Muscle layer of duodenum (tissue), 2 donors: ENCODE results near the gene MTNR1B.

ENCODE experiments used
- H3K27ac ChIP-seq: one replicate; pipeline ENCODE4 v1.7.0; 2013; ENCODE audit warnings: mild to moderate bottlenecking, low read length
- H3K27me3 ChIP-seq: one replicate; pipeline ENCODE4 v1.7.0; 2013; ENCODE audit warnings: low read depth, mild to moderate bottlenecking, control low read depth, low read length
- H3K36me3 ChIP-seq, 2 donors: one replicate each; pipeline ENCODE4 v1.7.0; 2013; ENCODE audit warnings: low read length in 2 of 2, control low read depth in 1 of 2, mild to moderate bottlenecking in 1 of 2; ENCODE audit not compliant: insufficient read depth in 2 of 2, control insufficient read depth in 1 of 2
- H3K4me1 ChIP-seq, 2 donors: one replicate each; pipeline ENCODE4 v1.7.0; 2013; ENCODE audit warnings: low read length in 2 of 2, mild to moderate bottlenecking in 2 of 2, control low read depth in 1 of 2, moderate library complexity in 1 of 2; ENCODE audit not compliant: insufficient read depth in 2 of 2, control insufficient read depth in 1 of 2
- H3K4me3 ChIP-seq, 2 donors: one replicate each; pipeline ENCODE4 v1.7.0; 2013; ENCODE audit warnings: low read length in 2 of 2, low read depth in 1 of 2, mild to moderate bottlenecking in 1 of 2
- H3K9me3 ChIP-seq, 2 donors: one replicate each; pipeline ENCODE4 v1.7.0; 2013; ENCODE audit warnings: low read length in 2 of 2, control low read depth in 1 of 2, mild to moderate bottlenecking in 1 of 2; ENCODE audit not compliant: control insufficient read depth in 1 of 2
- donor health status: healthy.

The MTNR1B gene

DNA sequence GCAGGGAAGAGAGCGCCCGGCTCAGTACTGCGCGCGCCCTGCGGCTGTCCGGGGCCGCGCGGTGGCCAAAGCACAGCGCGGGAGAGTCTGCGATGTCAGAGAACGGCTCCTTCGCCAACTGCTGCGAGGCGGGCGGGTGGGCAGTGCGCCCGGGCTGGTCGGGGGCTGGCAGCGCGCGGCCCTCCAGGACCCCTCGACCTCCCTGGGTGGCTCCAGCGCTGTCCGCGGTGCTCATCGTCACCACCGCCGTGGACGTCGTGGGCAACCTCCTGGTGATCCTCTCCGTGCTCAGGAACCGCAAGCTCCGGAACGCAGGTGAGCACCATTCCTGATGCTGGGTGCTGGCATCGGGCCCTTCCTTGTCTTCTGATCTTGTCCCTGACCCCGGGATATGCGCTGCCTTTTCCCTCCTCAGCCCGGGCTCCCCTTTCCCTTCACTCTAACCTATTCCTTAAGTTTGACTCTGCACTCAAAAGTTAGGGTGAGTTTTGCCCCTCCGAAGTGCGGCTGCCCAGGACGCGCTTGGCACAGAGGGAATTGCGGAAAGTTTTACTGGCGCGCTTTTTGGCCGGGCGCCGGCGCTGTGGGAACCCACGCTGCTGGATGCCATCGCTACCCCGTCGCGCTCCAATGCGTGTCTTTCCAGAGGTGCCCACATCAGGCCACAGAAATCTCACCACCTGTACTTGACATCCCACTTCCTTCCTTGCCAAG is at the start of gene MTNR1B:
TSS of gene MTNR1B (plus strand) at position 18 of the 714 bp plus-strand sequence. CDS start at position 93, 75 bp downstream.
- Histone ChIP-seq H3K9me3 (no peaks in the 10 kb centered on the region), H3K4me1 (no peaks in the 10 kb centered on the region), H3K27me3 (peaks cover 8% of the 10 kb centered on the region), H3K36me3 (no peaks in the 10 kb centered on the region), H3K4me3 (no peak within 1 kb of the TSS), H3K27ac (no peak within 1 kb of the TSS)

GRCh38 chr11:92920331-92920730 is 49.1 kb upstream of the MTNR1B start:
- Histone ChIP-seq H3K27me3 (no peaks in the 10 kb centered on the region), H3K9me3 (no peaks in the 10 kb centered on the region), H3K27ac (no peak overlapping the region), H3K4me3 (no peak overlapping the region), H3K36me3 (no peaks in the 10 kb centered on the region), H3K4me1 (no peaks in the 10 kb centered on the region)

DNA sequence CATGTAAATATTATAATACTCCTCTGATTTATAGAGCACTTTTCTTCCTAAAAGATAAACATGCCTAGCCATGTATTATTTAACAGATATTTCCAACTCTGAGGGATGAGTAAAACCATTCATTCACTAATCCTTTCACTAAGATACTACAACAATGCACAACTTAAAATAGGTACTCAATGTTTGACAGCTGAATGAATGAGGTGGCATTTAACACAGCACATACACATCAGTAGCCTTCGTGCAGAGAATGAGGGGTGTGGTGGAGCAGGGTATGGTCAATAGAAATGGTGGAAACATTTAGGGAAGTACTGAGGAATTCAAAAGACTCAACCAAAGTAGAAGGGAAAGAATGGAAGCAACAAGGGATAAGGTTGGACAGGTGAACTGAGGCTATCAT is 46.7 kb upstream of the MTNR1B start:
- H3K4me3 ChIP-seq: no peak overlapping the region
- no peaks in the 10 kb centered on the region for H3K36me3 ChIP-seq
- H3K27ac ChIP-seq: no peak overlapping the region
- no peaks in the 10 kb centered on the region for H3K4me1 ChIP-seq
- H3K27me3 ChIP-seq: no peaks in the 10 kb centered on the region
- H3K9me3 ChIP-seq: no peaks in the 10 kb centered on the region

GRCh38 chr11:92929246-92929645 is 40.2 kb upstream of the MTNR1B start:
- H3K36me3 ChIP-seq: no peaks in the 10 kb centered on the region
- H3K27me3 ChIP-seq: no peaks in the 10 kb centered on the region
- no peak overlapping the region for H3K4me3 ChIP-seq
- H3K27ac ChIP-seq: no peak overlapping the region
- H3K4me1 ChIP-seq: no peaks in the 10 kb centered on the region
- H3K9me3 ChIP-seq: no peaks in the 10 kb centered on the region

DNA sequence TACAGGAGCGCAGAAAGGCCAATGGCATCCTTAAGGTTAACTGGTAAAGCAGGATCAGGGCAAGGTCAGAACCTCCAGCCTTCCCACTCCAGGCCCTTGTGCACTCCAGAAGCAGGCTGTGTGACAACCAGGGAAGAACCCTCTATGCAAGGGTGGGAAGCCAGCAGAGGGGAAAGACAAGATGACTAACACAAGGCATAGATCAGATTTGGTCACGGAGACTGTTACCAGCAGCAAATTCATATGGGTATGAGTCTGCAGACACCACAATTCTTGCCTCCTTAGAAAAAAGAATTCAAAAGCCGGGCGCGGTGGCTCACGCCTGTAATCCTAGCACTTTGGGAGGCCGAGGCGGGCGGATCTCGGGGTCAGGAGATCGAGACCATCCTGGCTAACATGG is 39.8 kb upstream of the MTNR1B start:
- Histone ChIP-seq H3K9me3 (no peaks in the 10 kb centered on the region), H3K27me3 (no peaks in the 10 kb centered on the region), H3K4me3 (no peak overlapping the region), H3K4me1 (no peaks in the 10 kb centered on the region), H3K27ac (no peak overlapping the region), H3K36me3 (no peaks in the 10 kb centered on the region)

DNA sequence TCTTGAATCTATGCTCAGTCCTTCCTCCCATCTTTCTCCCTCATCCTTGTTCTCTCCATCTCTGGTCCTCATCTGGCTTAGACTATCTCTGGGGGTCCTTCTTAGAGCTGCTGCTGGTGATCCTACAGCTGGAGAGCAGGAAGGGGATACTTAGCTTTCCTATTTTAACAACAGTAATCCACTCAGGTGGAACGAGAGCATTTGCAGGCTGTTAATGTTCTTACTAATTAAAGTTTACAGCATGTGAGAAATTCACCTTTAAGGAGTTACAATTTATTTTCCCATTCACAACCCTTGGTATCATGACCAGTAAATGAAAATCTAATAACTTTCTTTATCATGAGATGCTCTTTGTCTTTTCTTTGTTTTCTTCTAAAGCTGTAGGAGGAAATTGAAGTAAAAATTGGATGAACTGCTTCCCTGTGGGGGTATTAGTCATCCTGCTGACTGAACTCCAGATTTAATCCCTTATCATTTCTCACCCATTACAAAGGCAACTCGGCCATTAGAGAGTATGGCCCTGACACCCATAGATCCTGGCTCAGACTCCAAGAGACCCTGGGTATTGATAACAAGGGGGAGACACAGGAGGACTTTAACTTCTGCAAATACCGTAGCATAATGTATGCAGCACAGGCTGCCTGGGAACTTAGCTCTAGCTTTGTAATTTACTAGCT is 37.6 kb upstream of the MTNR1B start:
- no peaks in the 10 kb centered on the region for H3K36me3 ChIP-seq

DNA sequence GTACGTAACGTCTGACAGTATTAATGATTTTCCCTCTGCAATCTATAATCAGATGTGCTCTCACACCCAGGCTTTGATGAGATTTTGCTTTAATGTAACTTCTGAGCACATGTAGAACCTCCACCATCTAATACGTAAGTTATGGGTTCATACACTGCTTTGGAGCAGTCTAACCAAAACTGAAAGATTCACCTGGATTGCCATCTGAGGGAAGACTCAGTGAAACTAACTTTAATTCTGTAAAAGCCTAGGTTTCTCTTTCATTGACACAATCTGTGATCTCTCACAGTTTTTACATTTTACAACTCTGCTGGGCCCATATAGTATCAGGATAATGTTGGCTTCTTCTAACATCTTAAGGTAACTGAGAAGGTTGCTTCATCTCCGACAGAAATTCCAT is 30.1 kb upstream of the MTNR1B start:
- Histone ChIP-seq H3K36me3 (no peaks in the 10 kb centered on the region), H3K4me3 (no peak overlapping the region), H3K9me3 (no peaks in the 10 kb centered on the region), H3K4me1 (no peaks in the 10 kb centered on the region), H3K27ac (no peak overlapping the region), H3K27me3 (no peaks in the 10 kb centered on the region)

More for the DNA sequence above, 37.6 kb upstream of the MTNR1B start:
- Histone ChIP-seq H3K27me3 (no peaks in the 10 kb centered on the region), H3K4me1 (no peaks in the 10 kb centered on the region), H3K9me3 (no peaks in the 10 kb centered on the region), H3K27ac (no peak overlapping the region), H3K4me3 (no peak overlapping the region)

DNA sequence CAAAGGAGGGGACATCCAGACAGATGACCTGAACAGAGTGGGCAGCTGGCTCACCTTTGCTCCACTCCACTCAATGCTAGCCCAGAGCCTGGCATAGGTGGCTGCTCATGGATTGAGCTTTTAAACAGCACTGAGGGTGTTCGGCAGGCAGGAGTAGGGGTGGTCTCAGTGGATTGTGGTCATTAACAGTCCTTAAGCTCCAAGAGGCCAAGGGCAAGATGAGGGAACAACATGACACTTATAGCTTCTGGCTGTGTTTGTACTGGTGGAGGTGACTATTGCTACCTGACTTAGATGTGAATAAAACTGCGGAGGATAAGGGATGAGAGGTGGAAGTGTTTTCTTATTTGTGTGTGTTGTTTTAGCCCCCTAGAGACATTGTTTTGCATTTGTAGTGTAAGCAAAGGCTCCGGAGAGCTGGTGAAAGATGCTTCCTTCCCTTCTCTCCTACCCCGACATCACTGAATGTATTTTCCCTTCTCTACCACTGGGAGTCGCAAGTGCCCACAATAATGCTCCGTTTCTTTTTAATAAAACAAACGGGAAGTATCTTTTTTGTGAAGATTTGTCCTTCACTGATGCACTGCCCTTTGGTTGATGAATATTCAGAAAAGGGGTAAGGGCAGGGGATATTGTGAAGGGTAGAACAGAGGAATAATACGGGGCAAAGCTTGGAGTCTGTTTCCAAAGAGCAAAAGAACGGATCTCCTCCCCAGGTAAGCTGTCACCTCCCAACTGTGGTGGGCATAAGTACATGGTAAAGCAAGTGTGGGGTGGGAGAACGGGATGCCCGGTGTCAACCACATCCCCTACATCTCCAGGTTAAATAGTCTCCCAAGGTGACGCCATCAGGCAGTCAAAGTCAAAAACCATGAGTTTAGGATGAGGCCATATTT is 27.5 kb upstream of the MTNR1B start:
- Histone ChIP-seq H3K4me3 (no peak overlapping the region), H3K9me3 (no peaks in the 10 kb centered on the region), H3K36me3 (no peaks in the 10 kb centered on the region), H3K27me3 (no peaks in the 10 kb centered on the region), H3K27ac (no peak overlapping the region), H3K4me1 (no peaks in the 10 kb centered on the region)

- no peaks in the 10 kb centered on the region for H3K4me1 ChIP-seq
- H3K4me3 ChIP-seq: no peak overlapping the region
- H3K27ac ChIP-seq: no peak overlapping the region
- no peaks in the 10 kb centered on the region for H3K9me3 ChIP-seq
- H3K36me3 ChIP-seq: no peaks in the 10 kb centered on the region
- no peaks in the 10 kb centered on the region for H3K27me3 ChIP-seq
These were observed 22.7 kb upstream of the MTNR1B start for GRCh38 chr11:92946707-92947106.

DNA sequence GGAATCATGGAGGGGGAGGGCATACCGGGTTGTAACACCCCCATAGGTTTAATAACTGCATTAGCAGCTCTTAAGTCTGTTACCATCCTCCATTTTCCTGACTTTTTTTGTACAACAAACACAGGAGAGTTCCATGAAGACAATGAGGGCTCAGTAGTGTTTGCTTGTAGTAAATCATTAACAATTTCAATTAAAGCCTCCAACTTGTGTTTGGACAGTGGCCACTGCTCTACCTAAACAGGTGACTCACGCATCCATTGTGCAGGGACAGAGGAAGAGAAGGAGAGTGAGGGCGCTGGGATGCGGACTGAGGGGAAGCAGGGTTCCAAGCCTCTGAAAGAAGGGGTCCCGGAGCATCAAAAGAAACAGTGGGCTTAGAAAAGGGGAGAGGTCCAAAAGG is 21.3 kb upstream of the MTNR1B start:
- Histone ChIP-seq H3K4me1 (no peaks in the 10 kb centered on the region), H3K36me3 (no peaks in the 10 kb centered on the region), H3K27me3 (no peaks in the 10 kb centered on the region), H3K27ac (no peak overlapping the region), H3K4me3 (no peak overlapping the region), H3K9me3 (no peaks in the 10 kb centered on the region)

GRCh38 chr11:92954003-92954402 is 15.4 kb upstream of the MTNR1B start:
- Histone ChIP-seq H3K36me3 (no peaks in the 10 kb centered on the region), H3K4me3 (no peak overlapping the region), H3K27ac (no peak overlapping the region), H3K4me1 (no peaks in the 10 kb centered on the region), H3K27me3 (no peaks in the 10 kb centered on the region), H3K9me3 (no peaks in the 10 kb centered on the region)
